ENCODE measurements around the gene IQGAP1. TPM values are rescaled to one million over a fixed set of nuclear protein-coding genes. Genes with fewer than 3 reads are reported as not detected.
"Not testable (repeated sequence)": the region's sequence is repeated elsewhere in the genome, so short reads cannot be mapped to it uniquely, and the experiment has no call there.

IQGAP1 gene
- total RNA-seq, 1 donor from 2014 or later: 61.1 TPM

- no peaks in the 10 kb centered on the region for H3K4me1 Mint-ChIP-seq (ENCODE audit: low read depth, unreplicated experiment)
- no peak for DNase-seq
- no peak overlapping the region for H3K27ac Mint-ChIP-seq (ENCODE audit: unreplicated experiment)
- H3K4me3 Mint-ChIP-seq (ENCODE audit: unreplicated experiment): no peak overlapping the region
- TF ChIP-seq CTCF (IDR thresholded peaks at IDR 0.05; ENCODE audit: partially characterized antibody, unreplicated experiment): no peak
- no peaks in the 10 kb centered on the region for H3K36me3 Mint-ChIP-seq (ENCODE audit: unreplicated experiment)
- H3K27me3 Mint-ChIP-seq (ENCODE audit: unreplicated experiment): peaks cover 2% of the 10 kb centered on the region
- H3K9me3 Mint-ChIP-seq (ENCODE audit: unreplicated experiment): peaks cover 3% of the 10 kb centered on the region
Observed at GRCh38 chr15:90345857-90346256, 42.2 kb upstream of the IQGAP1 start.

GRCh38 chr15:90347431-90348065, 40.5 kb upstream of the IQGAP1 start:
- H3K27ac Mint-ChIP-seq (ENCODE audit: unreplicated experiment); DNase-seq; H3K27me3 Mint-ChIP-seq (ENCODE audit: unreplicated experiment); H3K9me3 Mint-ChIP-seq (ENCODE audit: unreplicated experiment); H3K36me3 Mint-ChIP-seq (ENCODE audit: unreplicated experiment); H3K4me3 Mint-ChIP-seq (ENCODE audit: unreplicated experiment); H3K4me1 Mint-ChIP-seq (ENCODE audit: low read depth, unreplicated experiment): not testable (repeated sequence)

GRCh38 chr15:90348456-90348855, 39.6 kb upstream of the IQGAP1 start:
- no peaks in the 10 kb centered on the region for H3K36me3 Mint-ChIP-seq (ENCODE audit: unreplicated experiment)
- no peak overlapping the region for H3K27ac Mint-ChIP-seq (ENCODE audit: unreplicated experiment)
- DNase-seq: no peak
- no peak overlapping the region for H3K4me3 Mint-ChIP-seq (ENCODE audit: unreplicated experiment)
- peaks cover 3% of the 10 kb centered on the region for H3K9me3 Mint-ChIP-seq (ENCODE audit: unreplicated experiment)
- H3K4me1 Mint-ChIP-seq (ENCODE audit: low read depth, unreplicated experiment): no peaks in the 10 kb centered on the region
- no peak for TF ChIP-seq CTCF (IDR thresholded peaks at IDR 0.05; ENCODE audit: partially characterized antibody, unreplicated experiment)
- H3K27me3 Mint-ChIP-seq (ENCODE audit: unreplicated experiment): peaks cover 2% of the 10 kb centered on the region

GRCh38 chr15:90349072-90349471, 39.0 kb upstream of the IQGAP1 start:
- Mint-ChIP-seq H3K36me3 (ENCODE audit: unreplicated experiment) (no peaks in the 10 kb centered on the region), H3K27me3 (ENCODE audit: unreplicated experiment) (no peaks in the 10 kb centered on the region), H3K4me1 (ENCODE audit: low read depth, unreplicated experiment) (no peaks in the 10 kb centered on the region), H3K9me3 (ENCODE audit: unreplicated experiment) (peaks cover 3% of the 10 kb centered on the region), H3K27ac (ENCODE audit: unreplicated experiment) (no peak overlapping the region), H3K4me3 (ENCODE audit: unreplicated experiment) (no peak overlapping the region)
- DNase-seq: no peak
- TF ChIP-seq CTCF (IDR thresholded peaks at IDR 0.05; ENCODE audit: partially characterized antibody, unreplicated experiment): no peak

- no peak for TF ChIP-seq CTCF (IDR thresholded peaks at IDR 0.05; ENCODE audit: partially characterized antibody, unreplicated experiment)
- no peaks in the 10 kb centered on the region for H3K36me3 Mint-ChIP-seq (ENCODE audit: unreplicated experiment)
- no peaks in the 10 kb centered on the region for H3K27me3 Mint-ChIP-seq (ENCODE audit: unreplicated experiment)
- peaks cover 3% of the 10 kb centered on the region for H3K9me3 Mint-ChIP-seq (ENCODE audit: unreplicated experiment)
- no peaks in the 10 kb centered on the region for H3K4me1 Mint-ChIP-seq (ENCODE audit: low read depth, unreplicated experiment)
- no peak overlapping the region for H3K27ac Mint-ChIP-seq (ENCODE audit: unreplicated experiment)
- no peak overlapping the region for H3K4me3 Mint-ChIP-seq (ENCODE audit: unreplicated experiment)
- no peak for DNase-seq
Observed at GRCh38 chr15:90349821-90350220, 38.2 kb upstream of the IQGAP1 start.

Data from glutamatergic neuron (in vitro differentiated cells).